ENCODE results near the gene PTPRD. TPM values are rescaled to one million over a fixed set of nuclear protein-coding genes. Genes with fewer than 3 reads are reported as not detected.

PTPRD gene
- total RNA-seq, 1 donor from 2014 or later: 1.8 TPM

DNA sequence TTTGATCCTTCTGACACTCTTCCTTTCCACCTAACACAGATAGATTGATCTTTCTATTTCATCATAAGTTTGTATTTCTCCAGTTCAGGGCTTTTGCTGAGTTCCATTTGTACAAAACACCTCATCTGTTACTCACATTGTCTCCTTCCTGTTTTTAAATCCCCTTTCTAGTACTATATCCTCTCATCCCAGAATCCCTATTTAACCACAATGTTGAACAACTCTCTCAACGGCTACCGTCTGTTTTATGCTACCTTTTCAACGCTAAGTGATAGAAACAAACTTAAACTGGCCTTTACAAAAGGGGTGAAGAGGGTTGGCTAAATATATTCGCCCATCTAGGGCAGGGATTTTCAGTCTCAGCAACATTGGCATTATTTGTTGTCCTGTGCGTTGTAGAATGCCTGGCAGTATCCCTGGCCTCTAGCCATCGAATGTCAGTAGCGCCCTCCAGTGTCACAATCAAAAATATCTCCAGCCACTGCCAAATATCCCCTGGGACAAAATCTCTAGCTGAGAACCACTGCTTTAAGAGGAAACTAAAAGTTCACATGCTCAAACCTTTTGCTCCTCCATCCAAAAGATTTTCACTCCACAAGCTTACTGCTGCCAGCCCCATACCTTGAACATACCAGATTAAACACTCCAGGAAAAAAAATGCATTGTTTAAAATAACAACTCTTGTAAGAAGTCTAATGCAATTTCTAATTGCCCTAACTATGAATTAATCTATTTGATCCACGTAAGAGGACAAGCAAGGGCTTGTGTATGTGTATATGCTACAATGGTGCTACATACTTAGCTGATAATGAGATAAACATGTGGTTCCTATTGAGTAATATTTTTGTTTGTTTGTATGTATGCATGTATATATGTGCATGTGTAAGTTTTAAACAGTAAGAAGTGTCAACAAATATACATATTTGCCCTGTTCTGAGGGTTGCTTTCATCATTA, 344.0 kb downstream of the PTPRD start:
- peak; percentile 12 to 47 for DNase-seq (ENCODE audit: low read depth in 2 of 2)

- peak; percentile 68 to 95 for DNase-seq (ENCODE audit: low read depth in 2 of 2)
These were observed 347.6 kb downstream of the PTPRD start for GRCh38 chr9:10265153-10265631.

DNA sequence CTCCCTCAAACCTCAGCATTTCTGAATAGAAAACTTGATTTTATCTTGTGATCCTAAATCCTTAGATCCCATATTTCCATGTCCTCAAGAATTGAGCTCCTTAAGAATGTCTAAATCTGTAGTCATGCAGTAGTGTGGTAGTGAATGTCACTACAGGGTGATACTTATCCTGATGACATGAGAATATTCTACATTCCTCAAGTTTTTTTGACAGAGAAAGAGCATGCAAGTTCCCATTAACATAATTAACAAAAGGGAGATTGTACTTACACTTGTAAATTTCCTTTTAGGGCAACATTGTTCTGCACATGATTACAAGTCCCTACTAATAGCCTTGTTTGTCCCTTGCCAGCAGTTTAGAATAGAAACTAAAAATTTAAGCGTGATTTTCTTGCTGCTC, 352.3 kb downstream of the PTPRD start:
- DNase-seq (ENCODE audit: low read depth in 2 of 2): no peak

- DNase-seq (ENCODE audit: low read depth in 2 of 2): no peak
These were observed 353.1 kb downstream of the PTPRD start for GRCh38 chr9:10259668-10260067.

GRCh38 chr9:10255758-10256157, 357.0 kb downstream of the PTPRD start:
- no peak for DNase-seq (ENCODE audit: low read depth in 2 of 2)

- DNase-seq (ENCODE audit: low read depth in 2 of 2): no peak
These were observed 358.5 kb downstream of the PTPRD start for GRCh38 chr9:10254338-10254737.

- DNase-seq (ENCODE audit: low read depth in 2 of 2): no peak
These were observed 359.5 kb downstream of the PTPRD start for GRCh38 chr9:10253341-10253740.

- DNase-seq (ENCODE audit: low read depth in 2 of 2): no peak
These were observed 360.6 kb downstream of the PTPRD start for GRCh38 chr9:10252174-10252573.

GRCh38 chr9:10251490-10251889, 361.3 kb downstream of the PTPRD start:
- DNase-seq (ENCODE audit: low read depth in 2 of 2): no peak

DNA sequence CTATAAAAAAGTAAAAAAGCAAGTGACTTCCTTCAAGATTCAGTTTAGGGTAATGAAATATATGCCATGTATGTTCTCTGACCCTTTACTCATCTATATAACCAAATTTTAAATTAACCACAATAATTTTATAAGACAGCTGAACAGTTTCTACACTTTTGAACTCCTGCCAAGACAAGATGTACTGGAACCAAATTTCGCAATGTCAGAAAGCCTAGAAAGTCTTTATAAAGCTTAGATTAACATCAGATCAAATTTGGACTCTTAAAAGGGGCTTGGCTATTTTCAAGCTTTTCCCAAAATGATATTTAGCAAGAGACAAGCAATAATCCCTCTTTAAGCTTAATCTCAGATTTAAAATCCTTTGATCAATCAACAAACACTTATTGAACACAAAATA, 362.6 kb downstream of the PTPRD start:
- DNase-seq (ENCODE audit: low read depth in 2 of 2): no peak

DNA sequence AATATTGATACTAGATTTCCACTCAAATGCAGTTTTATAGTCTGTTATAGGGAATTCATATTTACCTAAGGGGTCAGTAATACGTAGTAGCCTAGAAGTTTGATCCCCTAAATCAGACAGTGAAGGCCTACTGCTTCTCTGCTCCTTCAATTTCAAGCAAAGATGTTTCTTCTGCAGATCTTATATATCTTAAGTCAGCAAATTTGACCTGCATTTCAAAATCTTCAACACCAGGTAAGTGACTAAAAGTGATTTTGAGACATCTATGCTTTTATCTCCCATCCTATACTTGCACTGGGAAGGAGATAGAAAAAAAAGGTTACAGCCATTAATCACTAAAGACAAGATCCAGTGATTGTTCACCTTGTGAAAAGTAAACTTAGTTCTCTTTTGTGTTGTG, 363.9 kb downstream of the PTPRD start:
- no peak for DNase-seq (ENCODE audit: low read depth in 2 of 2)

DNA sequence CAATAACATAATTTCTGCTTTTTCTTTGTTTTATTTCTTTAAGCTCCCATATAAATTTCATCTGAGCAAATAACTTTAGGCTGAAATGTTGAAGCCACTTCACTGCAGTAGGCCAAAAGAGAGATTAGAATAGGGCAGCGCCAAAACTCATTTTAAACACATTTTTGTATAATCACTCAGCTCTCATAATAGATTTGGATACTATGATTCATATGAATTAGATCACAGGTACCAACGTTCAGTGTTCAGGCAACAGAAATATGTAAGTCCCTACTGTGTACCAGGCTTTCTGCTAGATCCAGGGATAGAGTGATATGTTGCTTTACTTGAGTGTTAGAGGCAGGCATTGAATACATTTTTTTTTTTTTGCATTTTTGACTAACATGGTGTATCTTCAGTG, 370.5 kb downstream of the PTPRD start:
- no peak for DNase-seq (ENCODE audit: low read depth in 2 of 2)

DNA sequence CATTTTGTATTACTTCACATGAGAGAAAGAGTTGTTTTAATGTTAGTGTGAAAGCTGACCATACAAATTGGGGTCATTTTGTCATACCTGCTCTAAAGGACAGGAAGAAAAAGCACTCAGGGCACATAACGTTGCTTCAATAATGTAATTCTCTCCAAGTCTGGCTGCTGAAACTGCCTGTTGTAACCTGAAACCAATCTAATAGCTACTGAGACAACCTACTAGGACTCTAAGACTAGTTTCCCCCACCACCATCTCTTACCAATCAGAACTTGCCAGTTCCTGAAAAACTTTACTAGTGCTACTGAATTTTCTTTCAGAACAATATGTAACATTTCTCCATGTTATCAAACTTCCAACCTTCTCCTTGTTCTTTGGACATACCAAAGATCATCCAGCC, 374.7 kb downstream of the PTPRD start:
- no peak for DNase-seq (ENCODE audit: low read depth in 2 of 2)

DNA sequence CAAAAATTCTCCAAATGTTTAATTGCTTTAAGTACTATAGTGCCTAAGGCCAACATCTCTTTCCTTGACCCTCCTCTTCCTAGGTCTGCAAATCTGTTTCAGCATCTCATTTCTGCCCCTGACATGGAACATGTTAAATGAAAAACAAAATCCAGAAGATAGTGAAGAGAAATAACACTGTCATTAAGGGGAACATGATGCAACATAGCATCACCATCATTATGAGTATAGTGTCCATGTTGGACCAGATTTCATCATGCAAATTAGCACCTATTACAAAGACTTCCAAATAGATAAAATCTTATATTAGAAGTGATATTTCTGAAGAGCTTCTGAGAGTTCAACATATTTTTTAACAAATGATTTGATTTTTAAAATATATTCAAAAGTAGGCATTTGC, 375.2 kb downstream of the PTPRD start:
- no peak for DNase-seq (ENCODE audit: low read depth in 2 of 2)

GRCh38 chr9:10236161-10236560, 376.6 kb downstream of the PTPRD start:
- DNase-seq (ENCODE audit: low read depth in 2 of 2): no peak

DNA sequence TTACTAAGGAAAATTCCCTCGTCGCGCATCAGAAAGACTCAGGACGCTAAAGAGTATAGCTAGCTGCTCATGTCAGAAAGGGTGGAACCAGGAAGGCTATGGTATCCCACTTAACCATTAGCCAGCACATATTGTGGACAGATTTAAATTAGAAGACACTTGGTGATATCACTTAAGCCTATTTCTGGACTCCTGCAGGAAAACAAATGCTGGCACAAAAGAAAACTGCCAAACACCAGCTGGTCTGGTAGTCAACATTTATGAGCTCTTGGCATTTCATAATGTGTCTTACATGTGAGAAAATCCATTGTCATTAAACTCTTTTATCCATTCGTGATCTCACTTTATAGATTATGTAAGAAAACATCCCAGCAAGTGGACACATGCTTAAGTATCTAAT, 377.4 kb downstream of the PTPRD start:
- no peak for DNase-seq (ENCODE audit: low read depth in 2 of 2)

DNA sequence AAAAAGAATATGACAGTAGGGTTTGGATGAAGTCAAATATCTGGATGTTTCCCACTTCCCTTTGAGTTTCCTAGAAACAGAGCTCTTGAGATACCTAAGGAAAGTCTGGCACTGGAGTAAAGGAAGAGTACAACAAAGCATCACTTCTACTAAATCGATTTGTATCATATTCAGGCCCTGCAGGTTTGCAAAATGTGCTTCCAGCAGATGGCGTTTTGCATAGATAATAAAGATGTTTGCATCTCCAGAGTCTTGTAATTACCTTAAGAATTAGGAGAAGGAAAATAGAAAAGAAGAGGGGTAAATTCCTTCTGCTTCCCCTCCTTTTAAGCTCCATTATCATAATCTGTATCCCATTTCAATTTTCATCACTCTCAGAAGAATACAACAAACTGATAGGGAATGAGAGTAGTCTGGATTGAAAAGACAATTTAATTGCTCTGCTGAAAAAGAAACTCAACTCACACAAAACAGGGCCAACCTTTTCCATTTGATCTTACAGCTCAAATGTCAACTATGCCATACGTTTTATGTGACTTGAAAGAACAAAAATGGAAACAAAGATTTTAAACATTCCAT, 380.4 kb downstream of the PTPRD start:
- no peak for DNase-seq (ENCODE audit: low read depth in 2 of 2)

DNA sequence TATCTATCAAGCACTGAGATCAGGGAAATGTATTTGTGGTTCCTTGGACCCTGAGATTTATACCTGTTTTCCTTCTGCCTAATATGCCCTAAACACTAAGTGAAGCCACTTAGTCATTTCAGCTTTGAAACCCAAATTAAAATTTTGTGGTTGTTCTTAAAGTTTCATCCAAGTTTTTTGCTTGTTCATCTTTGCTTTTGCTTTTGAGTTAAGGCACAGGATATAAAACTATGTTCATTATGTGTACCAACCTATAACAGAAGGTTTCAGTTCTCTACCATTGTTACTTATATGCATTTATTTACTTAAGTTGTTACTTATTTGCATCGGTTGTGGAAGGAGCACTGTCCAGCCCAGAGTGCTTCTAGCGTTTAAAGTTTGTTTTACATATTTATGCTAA, 382.3 kb downstream of the PTPRD start:
- DNase-seq (ENCODE audit: low read depth in 2 of 2): no peak

GRCh38 chr9:10228082-10228481, 384.7 kb downstream of the PTPRD start:
- DNase-seq (ENCODE audit: low read depth in 2 of 2): no peak

- DNase-seq (ENCODE audit: low read depth in 2 of 2): no peak
These were observed 385.8 kb downstream of the PTPRD start for GRCh38 chr9:10226996-10227395.

- no peak for DNase-seq (ENCODE audit: low read depth in 2 of 2)
These were observed 400.1 kb downstream of the PTPRD start for GRCh38 chr9:10212702-10213101.

GRCh38 chr9:10208691-10209069, 404.1 kb downstream of the PTPRD start:
- no peak for DNase-seq (ENCODE audit: low read depth in 2 of 2)

GRCh38 chr9:10204276-10204675, 408.5 kb downstream of the PTPRD start:
- DNase-seq (ENCODE audit: low read depth in 2 of 2): peak; percentile 0 to 57

Data from dermis microvascular lymphatic vessel endothelial cell (primary cell).